OCI-M1 (cell line): ENCODE results near the gene ETS1.
A peak's percentile ranks its signal among the peaks of the same experiment; 100 is the strongest.

Experiments used
- DNase-seq: peaks from one replicate; lab custom pipeline; 2025; lab: John Stamatoyannopoulos, UW

ETS1 gene

DNA sequence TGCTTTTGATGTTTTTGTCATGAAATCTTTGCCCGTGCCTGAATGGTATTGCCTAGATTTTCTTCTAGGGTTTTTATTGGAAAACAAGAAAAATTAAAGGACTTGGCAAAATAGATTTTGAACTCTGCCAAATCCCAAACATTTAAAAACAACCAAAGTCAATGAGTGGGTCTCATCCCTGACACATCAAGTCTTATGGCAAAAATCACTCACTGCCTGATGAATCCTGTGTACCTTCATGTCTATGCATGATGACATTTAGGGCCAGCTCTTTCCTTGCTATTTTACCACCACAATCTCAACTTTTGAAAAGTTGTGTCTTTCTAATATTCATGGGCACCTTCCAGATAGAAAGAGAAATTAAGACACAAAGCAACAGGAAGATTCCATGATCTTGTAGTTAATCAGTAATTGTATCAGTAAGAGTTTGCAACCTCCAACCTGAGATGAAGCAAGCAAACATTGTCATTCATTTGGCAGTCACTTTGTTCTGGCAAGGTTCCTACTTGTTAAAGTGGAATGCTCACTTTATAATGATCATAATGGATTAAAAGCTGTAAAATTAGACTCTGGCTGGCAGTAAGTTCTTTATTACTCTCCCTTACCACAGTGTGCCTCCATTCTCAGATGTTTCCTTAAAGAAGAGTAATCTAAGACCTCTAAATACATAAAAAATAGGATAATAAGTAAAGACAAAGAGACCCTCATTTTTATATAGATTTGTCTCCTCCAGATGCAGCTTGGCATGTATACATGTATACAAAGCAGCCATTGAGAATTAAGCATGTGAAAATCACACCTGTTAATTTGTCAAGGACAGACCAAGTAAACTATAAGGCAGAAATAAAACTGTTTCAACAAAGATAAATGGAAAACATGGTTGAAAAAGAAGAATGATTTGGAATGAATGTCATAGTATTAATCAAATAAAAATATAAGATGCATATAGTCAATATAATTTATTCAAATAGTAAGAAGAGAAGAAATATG, 51.6 kb downstream of the ETS1 start:
- DNase-seq: no peak

GRCh38 chr11:128533472-128533871, 53.9 kb downstream of the ETS1 start:
- DNase-seq: no peak

GRCh38 chr11:128532572-128533091, 54.7 kb downstream of the ETS1 start:
- DNase-seq: no peak

DNA sequence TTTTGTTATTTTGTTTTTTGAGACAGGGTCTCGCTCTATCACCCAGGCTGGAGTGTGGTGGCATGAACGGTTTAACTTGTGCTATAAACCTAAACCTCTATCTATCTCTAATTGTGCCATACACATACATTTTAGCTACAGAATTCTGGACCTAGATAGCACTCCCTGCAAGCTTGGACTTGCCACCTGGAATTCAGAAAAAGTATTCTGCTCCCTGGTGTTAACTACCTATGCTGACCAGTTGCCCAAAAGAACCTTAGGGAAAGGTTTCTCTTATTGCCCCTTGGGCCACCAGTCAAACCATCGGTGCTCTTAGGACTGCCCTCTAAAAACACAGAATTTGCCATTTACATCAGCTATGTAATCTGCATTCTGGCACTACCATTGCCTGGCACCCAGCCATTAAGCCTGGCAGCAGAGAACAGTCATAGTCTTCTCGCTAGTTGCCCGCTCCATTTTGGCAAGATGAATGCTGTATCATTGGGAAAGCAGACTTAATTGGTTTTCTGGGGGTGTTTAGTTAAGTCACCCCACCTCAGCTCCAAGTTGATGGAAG, 55.3 kb downstream of the ETS1 start:
- no peak for DNase-seq

DNA sequence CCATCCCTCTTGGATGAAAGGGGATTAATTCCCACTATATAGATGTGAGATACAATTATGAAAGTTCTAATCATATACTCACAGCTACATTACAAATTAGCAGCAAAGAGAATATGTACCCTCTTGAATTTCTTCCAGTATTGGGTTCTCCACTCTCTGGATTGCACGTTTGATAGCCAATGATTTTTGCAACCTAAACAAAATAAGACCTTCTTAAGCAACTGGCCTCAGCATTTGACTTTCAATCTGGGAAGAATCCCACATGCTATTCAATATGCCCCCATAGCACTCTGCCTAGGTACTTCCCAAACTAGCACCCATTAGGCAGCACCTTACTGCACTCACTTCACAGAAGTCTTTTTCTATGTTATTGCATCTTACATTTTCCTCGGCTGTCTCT, 55.8 kb downstream of the ETS1 start:
- DNase-seq: no peak

- DNase-seq: no peak
These were observed 57.0 kb downstream of the ETS1 start for GRCh38 chr11:128530118-128531074.

GRCh38 chr11:128528294-128528693, 59.1 kb downstream of the ETS1 start:
- DNase-seq: no peak

- no peak for DNase-seq
These were observed 60.3 kb downstream of the ETS1 start for GRCh38 chr11:128527046-128527445.

GRCh38 chr11:128525411-128526243, 61.7 kb downstream of the ETS1 start:
- no peak for DNase-seq

DNA sequence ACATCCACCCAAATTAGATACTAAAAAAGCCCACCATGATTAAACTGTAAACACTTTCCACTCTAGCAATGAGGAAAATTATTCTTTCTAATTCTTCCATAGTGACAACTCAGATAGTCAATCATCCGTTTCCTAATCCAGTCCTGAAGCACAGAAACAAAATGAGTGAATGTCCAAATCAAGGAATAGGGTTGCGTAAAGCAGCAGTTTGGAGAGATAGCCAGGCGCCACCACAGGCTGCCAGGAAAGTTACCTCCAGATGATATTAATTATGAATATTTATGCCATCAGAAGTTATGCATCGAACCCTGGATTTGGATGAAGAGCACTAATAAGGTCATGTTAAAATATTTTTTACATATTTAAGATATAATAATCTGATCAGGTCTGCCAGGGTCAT, 63.2 kb downstream of the ETS1 start:
- DNase-seq: no peak

GRCh38 chr11:128523641-128524040, 63.7 kb downstream of the ETS1 start:
- DNase-seq: no peak

- no peak for DNase-seq
These were observed 64.3 kb downstream of the ETS1 start for GRCh38 chr11:128522943-128523518.

DNA sequence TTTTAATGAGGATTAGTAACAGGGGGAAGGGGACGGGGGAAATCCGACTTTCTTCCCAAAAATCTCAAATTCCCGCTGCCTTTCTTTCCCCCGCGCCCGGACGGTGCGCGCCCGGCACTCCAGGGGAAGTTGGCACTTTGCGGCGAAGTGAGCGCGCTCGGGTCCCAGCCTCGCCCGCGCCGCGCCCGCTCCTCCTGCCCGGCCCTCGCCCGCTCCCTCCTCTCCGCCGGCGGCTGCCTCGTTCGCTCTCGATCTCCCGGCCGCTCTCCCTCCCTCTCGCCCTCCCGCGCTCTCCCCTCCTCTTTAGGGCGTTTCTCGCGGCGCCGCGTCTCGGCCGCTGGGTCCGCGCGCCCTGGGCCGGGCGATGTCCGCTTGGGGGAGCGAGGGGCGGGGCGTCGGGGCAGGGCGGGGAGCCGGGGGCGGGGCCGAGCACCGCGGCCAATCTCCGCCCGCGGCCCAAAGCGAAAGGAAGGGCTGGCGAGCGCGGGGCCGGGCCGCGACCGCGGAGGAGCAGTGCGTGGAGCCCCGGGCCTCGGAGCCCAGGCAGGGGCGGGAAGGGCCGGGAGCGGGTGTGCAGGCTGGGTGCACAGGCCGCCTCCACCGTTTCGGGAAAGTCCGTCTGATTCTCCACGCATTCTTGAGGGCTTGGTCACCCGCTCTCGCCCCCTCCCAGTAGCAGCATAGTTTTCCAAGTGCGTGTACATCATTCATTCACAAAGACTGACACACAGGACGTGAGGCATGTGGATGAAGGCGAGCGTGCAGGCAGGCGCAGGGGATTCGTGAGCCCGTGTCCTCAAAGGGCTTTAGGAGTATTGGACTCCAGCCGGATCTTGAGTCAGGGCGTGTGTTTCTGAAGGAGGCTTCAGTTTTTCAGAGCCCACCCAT, 65.1 kb downstream of the ETS1 start:
- peak; percentile 81 for DNase-seq

GRCh38 chr11:128521682-128522054, 65.7 kb downstream of the ETS1 start:
- DNase-seq: no peak

DNA sequence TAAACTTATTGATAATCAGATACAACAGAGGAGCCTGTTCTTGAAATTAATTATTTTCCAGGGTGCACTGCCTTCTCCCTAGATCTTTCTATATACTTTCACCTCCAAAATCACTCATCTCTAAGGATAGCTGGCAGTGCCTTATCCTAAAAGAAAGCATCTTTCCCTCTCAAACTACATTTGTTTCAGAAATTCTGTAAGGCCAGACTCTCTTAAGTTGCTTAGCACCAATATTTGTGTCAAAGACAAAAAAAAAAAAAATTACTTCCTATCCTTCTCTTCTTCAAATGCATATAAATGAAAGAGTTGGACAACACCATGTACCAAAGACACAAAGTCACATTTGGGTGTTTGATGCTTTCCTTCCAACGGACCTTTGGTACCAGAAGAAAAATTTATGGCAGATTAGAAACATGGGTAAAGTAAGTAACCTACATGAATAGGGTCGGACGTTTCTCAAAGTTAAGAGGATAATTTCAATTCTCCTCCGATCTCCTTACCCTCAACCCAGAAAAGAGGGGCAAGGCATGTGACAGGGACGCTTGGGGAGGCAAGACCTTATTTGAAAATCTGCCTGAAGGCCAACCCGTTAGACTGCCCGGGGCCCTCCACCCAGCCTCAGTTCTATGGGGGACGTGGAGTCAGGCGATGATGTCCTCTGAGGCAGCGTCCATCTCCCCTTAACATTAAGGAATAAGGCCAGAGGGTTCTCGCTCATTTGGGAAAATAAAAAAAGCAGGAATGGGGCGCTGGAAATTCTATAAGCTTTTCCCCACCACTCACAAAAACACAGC, 66.3 kb downstream of the ETS1 start:
- DNase-seq: no peak

- DNase-seq: no peak
These were observed 67.0 kb downstream of the ETS1 start for GRCh38 chr11:128520206-128520887.

DNA sequence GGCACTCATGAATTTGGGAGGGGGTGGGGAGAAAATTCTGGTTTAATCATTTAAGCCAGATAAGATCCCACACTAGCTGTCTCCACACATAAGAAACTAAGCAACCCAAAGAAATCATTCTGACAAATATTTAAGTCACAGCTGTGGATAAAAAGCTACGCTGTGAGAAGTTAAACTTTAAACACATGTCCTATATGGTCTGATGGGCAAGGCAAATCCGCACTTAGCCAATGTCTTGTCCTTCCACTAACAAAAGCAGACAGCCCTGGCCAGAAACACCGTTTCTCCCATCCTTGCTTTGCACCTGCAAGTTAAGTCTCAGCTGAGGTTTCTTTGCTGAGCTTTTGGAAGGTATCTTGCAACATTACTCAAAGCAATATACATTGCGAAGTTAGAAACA, 68.0 kb downstream of the ETS1 start:
- no peak for DNase-seq

DNA sequence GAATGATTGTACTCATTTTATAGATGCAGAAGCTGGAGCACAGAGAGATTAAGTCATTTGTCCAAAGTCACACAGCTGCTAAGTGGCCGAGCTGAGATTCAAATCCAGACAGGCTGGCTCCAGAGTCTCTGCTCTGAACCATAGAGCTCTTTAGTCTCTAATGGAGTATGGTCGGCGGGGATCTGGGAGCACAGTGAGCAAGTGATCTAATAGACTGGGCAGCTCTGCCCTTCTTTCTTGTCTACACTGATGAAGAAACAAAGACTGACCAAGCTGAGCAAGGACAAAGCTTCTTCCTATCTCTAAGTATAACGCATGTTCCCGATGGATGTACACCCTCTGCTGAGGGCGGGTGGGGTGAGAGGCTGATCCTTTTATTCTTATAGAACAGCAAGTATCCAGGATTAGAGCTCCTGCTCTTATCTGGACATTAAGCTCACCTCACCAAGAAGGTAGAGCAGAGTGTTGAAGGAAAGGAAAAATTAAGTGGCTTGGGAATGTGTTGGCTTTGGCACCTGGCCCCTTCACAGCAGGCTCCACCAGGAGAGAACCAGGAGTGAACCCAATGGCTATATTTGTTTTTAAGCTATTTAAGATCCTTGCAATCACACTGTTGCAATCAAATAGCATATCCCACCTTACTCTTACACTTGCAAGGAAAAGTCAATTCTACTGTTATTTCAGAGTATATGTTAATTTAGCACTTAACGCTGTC, 68.7 kb downstream of the ETS1 start:
- DNase-seq: no peak
